Ishikawa (cell line): ENCODE results near the gene ST8SIA1.

Experiments used
- CEBPB ChIP-seq: IDR thresholded peaks from 2 replicates; pipeline ENCODE4 v1.6.1; 2012
- CREB1 ChIP-seq: IDR thresholded peaks from 2 replicates; pipeline ENCODE4 v1.6.1; 2012; ENCODE audit warnings: low read depth
- EGR1 ChIP-seq: IDR thresholded peaks from 2 replicates; pipeline ENCODE4 v1.6.1; 2012
- EP300 ChIP-seq: IDR thresholded peaks from 2 replicates; pipeline ENCODE4 v1.6.1; 2012; ENCODE audit warnings: borderline replicate concordance
- FOXM1 ChIP-seq: IDR thresholded peaks from 2 replicates; pipeline ENCODE4 v1.6.1; 2012; ENCODE audit warnings: low read depth, borderline replicate concordance
- NFIC ChIP-seq: IDR thresholded peaks from 2 replicates; pipeline ENCODE4 v1.6.1; 2012
- RAD21 ChIP-seq: IDR thresholded peaks from 2 replicates; pipeline ENCODE4 v1.6.1; 2012; ENCODE audit warnings: low read depth
- TAF1 ChIP-seq: IDR thresholded peaks from 2 replicates; pipeline ENCODE4 v1.6.1; 2012; ENCODE audit warnings: low read depth, mild to moderate bottlenecking
- TCF12 ChIP-seq: IDR thresholded peaks from 2 replicates; pipeline ENCODE4 v1.6.1; 2012; ENCODE audit warnings: low read depth
- TEAD4 ChIP-seq: IDR thresholded peaks from 2 replicates; pipeline ENCODE4 v1.6.1; 2012
- YY1 ChIP-seq: IDR thresholded peaks from 2 replicates; pipeline ENCODE4 v1.6.1; 2012; ENCODE audit warnings: low read depth
- ZBTB7A ChIP-seq: IDR thresholded peaks from 2 replicates; pipeline ENCODE4 v1.6.1; 2012; ENCODE audit warnings: low read depth
- TF ChIP-seq, protein P1 (sequence below): IDR thresholded peaks from 2 replicates; pipeline ENCODE4 v1.6.1; 2012; ENCODE audit warnings: low read depth, mild to moderate bottlenecking
- TF ChIP-seq, protein P2 (sequence below): IDR thresholded peaks from 2 replicates; pipeline ENCODE4 v1.6.1; 2012
- TF ChIP-seq, protein P3 (sequence below): IDR thresholded peaks from 2 replicates; pipeline ENCODE4 v1.6.1; 2012

ST8SIA1 gene

DNA sequence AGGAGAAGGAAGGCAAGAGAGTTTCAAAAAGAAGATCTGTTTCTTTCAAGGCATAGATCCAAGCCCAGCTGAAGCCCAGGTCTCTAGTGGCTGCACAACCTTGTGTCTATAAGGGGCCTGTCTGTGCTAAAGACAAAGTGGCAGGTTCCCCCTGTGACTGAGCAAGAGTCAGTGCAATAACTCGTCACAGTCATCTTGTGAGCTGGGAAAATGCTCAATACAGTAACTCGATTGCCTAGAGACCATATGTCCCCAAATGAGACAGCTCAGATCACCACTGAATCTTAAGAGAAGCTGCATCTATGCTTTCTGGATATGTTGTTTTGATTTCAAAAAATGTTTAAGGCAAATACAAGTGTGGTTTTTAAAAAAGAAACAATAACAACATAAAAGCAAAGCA is 24.2 kb downstream of the ST8SIA1 start:
- TF ChIP-seq, protein P1, sequence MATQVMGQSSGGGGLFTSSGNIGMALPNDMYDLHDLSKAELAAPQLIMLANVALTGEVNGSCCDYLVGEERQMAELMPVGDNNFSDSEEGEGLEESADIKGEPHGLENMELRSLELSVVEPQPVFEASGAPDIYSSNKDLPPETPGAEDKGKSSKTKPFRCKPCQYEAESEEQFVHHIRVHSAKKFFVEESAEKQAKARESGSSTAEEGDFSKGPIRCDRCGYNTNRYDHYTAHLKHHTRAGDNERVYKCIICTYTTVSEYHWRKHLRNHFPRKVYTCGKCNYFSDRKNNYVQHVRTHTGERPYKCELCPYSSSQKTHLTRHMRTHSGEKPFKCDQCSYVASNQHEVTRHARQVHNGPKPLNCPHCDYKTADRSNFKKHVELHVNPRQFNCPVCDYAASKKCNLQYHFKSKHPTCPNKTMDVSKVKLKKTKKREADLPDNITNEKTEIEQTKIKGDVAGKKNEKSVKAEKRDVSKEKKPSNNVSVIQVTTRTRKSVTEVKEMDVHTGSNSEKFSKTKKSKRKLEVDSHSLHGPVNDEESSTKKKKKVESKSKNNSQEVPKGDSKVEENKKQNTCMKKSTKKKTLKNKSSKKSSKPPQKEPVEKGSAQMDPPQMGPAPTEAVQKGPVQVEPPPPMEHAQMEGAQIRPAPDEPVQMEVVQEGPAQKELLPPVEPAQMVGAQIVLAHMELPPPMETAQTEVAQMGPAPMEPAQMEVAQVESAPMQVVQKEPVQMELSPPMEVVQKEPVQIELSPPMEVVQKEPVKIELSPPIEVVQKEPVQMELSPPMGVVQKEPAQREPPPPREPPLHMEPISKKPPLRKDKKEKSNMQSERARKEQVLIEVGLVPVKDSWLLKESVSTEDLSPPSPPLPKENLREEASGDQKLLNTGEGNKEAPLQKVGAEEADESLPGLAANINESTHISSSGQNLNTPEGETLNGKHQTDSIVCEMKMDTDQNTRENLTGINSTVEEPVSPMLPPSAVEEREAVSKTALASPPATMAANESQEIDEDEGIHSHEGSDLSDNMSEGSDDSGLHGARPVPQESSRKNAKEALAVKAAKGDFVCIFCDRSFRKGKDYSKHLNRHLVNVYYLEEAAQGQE: no peak
- TF ChIP-seq TAF1: no peak
- TF ChIP-seq, protein P2, sequence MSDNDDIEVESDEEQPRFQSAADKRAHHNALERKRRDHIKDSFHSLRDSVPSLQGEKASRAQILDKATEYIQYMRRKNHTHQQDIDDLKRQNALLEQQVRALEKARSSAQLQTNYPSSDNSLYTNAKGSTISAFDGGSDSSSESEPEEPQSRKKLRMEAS: no peak
- TF ChIP-seq, protein P3, sequence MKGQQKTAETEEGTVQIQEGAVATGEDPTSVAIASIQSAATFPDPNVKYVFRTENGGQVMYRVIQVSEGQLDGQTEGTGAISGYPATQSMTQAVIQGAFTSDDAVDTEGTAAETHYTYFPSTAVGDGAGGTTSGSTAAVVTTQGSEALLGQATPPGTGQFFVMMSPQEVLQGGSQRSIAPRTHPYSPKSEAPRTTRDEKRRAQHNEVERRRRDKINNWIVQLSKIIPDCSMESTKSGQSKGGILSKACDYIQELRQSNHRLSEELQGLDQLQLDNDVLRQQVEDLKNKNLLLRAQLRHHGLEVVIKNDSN: no peak
- TF ChIP-seq RAD21: no peak
- no peak for TF ChIP-seq CEBPB
- TF ChIP-seq NFIC: no peak
- no peak for TF ChIP-seq YY1
- TF ChIP-seq TCF12: no peak
- TF ChIP-seq EP300: no peak
- no peak for TF ChIP-seq EGR1
- TF ChIP-seq FOXM1: no peak
- TF ChIP-seq TEAD4: no peak
- TF ChIP-seq CREB1: no peak
- no peak for TF ChIP-seq ZBTB7A

DNA sequence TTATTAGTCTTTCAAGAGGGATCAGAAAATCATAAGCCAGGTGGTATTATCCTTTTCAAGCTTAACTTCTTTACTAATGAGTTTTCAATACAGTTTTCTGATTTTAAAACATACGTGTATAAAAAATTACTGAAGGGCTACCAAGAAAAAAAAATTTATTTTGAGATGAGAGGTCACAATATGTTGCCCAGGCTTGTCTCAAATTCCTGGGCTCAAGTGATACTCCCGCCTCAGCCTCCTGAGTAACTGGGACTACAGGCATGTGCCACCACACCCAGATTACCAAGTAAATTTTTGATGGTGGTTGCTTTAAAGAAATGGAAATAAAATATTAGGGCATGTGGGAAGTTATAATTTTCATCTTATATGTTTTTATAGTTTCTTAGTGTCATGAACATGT is 26.7 kb downstream of the ST8SIA1 start:
- TF ChIP-seq FOXM1 (no peak), TCF12 (no peak), RAD21 (no peak), ZBTB7A (no peak), CEBPB (no peak), TAF1 (no peak), TEAD4 (no peak), CREB1 (no peak), YY1 (no peak), NFIC (no peak)
- TF ChIP-seq, protein P2: no peak
- TF ChIP-seq, protein P1: no peak
- TF ChIP-seq, protein P3: no peak

DNA sequence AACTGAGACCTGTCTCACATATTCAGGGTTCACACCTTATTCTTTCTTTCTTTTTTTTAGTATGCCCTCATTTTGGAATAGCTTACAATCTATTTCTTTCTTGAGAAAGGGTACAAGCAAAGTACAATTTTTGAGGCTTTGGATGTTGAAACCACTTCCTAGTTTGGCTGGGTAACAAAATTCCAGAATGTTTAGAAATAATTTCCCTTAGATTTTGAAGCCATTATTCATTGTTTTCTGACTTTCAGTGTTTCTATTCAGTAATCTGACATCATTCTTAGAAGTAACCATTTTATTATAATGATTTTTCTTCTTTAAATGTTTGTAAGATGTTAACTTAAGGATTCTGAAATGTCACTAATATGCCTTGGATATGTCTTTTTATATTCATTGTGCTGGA is 28.2 kb downstream of the ST8SIA1 start:
- TF ChIP-seq, protein P1: no peak
- no peak for TF ChIP-seq ZBTB7A
- TF ChIP-seq YY1: no peak
- no peak for TF ChIP-seq EP300
- no peak for TF ChIP-seq TAF1
- TF ChIP-seq FOXM1: no peak
- TF ChIP-seq CEBPB: no peak
- no peak for TF ChIP-seq TEAD4
- TF ChIP-seq, protein P2: no peak
- no peak for TF ChIP-seq NFIC
- TF ChIP-seq EGR1: no peak
- TF ChIP-seq RAD21: no peak
- TF ChIP-seq CREB1: no peak
- TF ChIP-seq TCF12: no peak
- TF ChIP-seq, protein P3: no peak

DNA sequence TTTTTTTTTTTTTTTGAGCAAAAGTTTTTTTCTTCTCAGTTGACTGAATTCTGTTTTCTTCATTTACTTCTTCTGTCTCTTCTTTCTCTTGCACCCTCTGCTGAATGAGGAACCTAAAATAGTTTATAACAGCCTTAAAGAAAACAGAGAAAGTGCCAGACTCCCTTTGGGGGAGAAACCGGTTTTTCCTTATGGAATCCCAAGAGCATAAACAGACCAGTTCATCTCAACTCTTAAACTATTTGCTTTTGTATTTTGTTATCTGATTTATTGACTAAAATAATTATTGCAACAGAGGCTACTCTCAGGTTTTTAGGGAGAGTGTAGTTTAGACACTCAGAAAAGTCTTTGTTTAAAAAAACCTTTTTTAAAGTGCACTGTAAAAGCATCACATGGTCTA is 30.2 kb downstream of the ST8SIA1 start:
- TF ChIP-seq CEBPB: no peak
- no peak for TF ChIP-seq RAD21
- TF ChIP-seq, protein P3: no peak
- TF ChIP-seq TAF1: no peak
- no peak for TF ChIP-seq TEAD4
- no peak for TF ChIP-seq CREB1
- TF ChIP-seq EP300: no peak
- TF ChIP-seq, protein P1: no peak
- no peak for TF ChIP-seq EGR1
- no peak for TF ChIP-seq NFIC
- no peak for TF ChIP-seq ZBTB7A
- TF ChIP-seq YY1: no peak
- no peak for TF ChIP-seq FOXM1
